Left renal cortex interstitium (tissue), 4 donors: ENCODE results near the gene LHFPL3. TPM values are rescaled to one million over a fixed set of nuclear protein-coding genes. Genes with fewer than 3 reads are reported as not detected.
"Not testable (repeated sequence)": the region's sequence is repeated elsewhere in the genome, so short reads cannot be mapped to it uniquely, and the experiment has no call there.

ENCODE experiments used
- DNase-seq, 4 donors: peaks; one replicate each; pipeline ENCODE4 v3.0.0-alpha.2; 2013; ENCODE audit warnings: low read depth in 4 of 4, low spot score in 2 of 4, missing footprints in 1 of 4
- polyA plus RNA-seq, 4 donors: library from polyadenylated mRNA; unstranded; fragments of 120-200 nt; gene quantifications; one replicate each; pipeline ENCODE4 v1.2.1, GENCODE V29; 2013; ENCODE audit not compliant: insufficient read length in 4 of 4

The LHFPL3 gene
- polyA plus RNA-seq, 4 donors = 5.2 to 11.3 (median 5.9) TPM

- no peak for DNase-seq
These were observed 594.0 kb downstream of the LHFPL3 start for GRCh38 chr7:104922182-104923009.

GRCh38 chr7:104923010-104923421 lies 594.6 kb downstream of the LHFPL3 start:
- DNase-seq = peak in 2 of 4 donors; percentile 63 to 73

DNA sequence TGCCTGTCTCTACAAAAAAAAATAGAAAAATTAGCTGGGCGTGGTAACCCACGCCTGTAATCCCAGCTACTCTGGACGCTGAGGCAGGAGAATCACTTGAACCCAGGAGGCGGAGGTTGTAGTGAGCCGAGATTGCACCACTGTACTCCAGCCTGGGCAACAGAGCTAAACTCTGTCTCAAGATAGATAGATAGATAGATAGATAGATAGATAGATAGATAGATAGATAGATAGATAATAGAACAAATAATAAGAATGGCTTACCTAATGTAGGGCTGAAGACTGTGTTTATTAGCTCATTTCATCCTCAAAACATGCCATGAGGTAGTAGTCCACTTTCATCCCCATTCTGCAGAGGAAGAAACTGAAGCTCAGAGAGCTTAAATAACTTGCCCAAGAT lies 597.8 kb downstream of the LHFPL3 start:
- DNase-seq = not testable (repeated sequence)

GRCh38 chr7:104926601-104927041 lies 598.2 kb downstream of the LHFPL3 start:
- DNase-seq = peak in 1 of 4 donors; percentile 66

- DNase-seq = peak in 1 of 4 donors; percentile 52
These were observed 598.7 kb downstream of the LHFPL3 start for GRCh38 chr7:104927055-104927454.

DNA sequence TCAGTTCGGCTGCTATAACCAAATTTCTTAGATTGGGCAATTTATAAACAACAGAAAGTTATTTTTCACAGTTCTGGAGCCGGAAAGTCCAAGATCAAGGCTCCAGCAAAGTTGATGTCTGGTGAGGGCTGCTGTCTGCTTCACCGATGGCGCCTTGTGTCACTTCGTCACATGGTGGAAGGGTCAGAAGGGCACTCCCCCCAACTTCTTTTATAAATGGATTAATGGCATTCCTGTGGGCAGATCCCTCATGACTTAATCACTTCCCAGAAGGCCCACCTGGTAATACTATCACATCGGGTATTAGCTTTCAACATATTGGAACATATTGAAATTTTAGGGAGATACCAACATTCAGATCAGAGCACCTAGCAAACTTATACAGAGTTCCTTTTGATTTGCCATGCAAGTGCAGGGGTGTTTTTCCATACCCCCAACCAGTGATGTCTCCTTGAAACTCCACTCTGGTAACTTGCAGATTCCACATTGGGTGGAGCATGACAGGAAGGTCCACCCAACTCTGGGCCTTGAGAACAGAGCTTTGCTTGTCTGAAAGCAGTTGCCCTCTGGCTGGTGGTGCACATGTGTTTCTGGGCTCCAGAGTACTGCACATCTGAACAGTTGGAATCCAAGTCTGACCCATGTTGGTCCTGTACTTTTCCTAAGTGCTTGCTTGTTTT lies 600.5 kb downstream of the LHFPL3 start:
- no peak for DNase-seq

- no peak for DNase-seq
These were observed 601.5 kb downstream of the LHFPL3 start for GRCh38 chr7:104929921-104930320.

DNA sequence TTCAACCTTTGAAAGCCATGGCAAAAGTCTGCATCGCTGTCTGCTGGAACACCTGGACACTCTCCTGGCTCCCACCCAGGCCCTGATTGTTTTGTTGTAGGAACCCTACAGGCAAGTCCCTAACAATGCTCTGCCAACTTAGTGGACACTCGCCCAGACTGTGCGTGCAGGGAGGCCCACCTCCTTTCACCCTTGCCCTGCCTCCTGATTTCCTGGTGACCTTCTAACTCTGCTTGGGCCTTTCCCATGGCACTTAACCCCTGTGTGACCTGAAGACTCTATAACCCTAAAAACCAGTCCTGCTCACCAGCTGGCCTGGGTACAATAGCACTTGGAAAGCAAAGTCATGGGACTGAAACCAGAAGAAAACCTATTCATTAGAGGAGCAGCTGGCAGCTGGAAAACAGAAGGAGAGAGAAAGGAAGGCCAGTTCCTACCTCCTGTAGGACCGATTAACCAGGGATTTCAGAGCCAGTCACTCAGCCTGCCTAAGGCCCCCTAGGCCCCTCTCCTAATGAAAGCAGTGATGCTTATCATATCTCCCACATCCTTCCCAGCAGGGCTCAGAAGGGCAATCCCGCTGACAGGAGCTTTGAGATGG lies 602.9 kb downstream of the LHFPL3 start:
- no peak for DNase-seq

- no peak for DNase-seq
These were observed 604.6 kb downstream of the LHFPL3 start for GRCh38 chr7:104933022-104933421.

GRCh38 chr7:104933521-104933988 lies 605.2 kb downstream of the LHFPL3 start:
- no peak for DNase-seq

DNA sequence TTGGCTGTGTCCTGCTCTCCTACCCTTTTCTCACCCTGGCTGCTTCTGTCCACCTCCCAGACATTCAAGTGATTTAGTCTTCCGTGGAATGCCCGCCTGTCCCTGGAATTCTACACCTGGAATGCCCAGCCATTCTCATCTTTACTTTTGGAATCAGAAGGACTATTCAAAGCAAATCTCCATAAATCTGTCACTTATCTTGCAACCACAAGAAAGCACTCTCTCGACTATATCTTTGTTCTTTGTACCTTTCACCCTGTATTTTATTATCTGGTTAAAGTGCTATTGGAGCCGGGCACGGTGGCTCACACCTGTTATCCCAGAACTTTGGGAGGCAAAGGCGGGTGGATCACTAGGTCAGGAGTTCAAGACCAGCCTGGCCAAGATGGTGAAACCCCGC lies 606.3 kb downstream of the LHFPL3 start:
- no peak for DNase-seq

GRCh38 chr7:104935276-104935675 lies 606.9 kb downstream of the LHFPL3 start:
- no peak for DNase-seq

- DNase-seq = no peak
These were observed 608.1 kb downstream of the LHFPL3 start for GRCh38 chr7:104936546-104936945.

DNA sequence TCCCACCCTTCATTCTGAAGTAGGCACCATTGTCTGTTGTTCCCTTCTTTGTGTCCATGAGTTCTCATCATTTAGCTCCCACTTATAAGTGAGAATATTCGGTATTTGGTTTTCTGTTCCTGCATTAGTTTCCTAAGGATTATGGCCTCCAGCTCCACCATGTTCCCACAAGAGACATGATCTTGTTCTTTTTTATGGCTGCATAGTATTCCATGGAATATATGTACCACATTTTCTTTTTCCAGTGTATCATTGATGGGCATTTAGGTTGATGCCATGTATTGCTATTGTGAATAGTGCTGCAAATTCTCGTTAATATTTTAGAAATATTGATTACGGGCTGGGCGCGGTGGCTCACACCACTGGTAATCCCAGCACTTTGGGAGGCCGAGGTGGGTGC lies 609.1 kb downstream of the LHFPL3 start:
- not testable (repeated sequence) for DNase-seq

DNA sequence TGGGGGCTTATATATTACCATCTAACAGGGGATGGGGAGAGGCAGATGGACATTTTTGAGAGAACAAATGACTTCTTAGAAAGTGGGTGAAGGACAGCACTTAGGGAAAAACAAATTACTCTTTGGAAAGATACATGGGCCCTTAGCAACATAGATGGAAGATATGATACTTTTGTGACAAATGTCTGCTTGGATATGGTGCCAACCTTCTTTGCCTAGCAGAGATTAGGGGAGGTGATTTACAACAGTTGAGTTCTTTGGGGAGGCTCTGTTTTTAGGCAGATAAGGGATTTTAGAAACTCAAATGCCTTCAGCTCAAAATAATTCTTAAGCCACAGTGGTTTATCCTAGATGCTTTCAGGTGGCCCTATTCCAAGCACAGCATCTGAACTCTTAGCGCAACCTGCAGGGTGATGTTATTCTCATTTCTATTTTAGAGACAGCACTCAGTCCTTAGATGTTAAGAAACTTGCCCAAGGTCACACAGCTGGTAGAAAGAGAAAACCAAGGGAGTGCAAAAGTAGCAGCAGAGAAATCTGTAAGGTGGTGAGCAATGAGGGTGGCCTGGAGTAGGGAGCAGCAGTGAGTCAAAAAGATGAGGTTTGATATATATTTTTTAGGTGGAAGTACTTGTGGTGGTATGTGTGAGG lies 610.5 kb downstream of the LHFPL3 start:
- DNase-seq = no peak

GRCh38 chr7:104940023-104940710 lies 611.8 kb downstream of the LHFPL3 start:
- no peak for DNase-seq

- DNase-seq = peak in 2 of 4 donors; percentile 61 to 75
These were observed 615.3 kb downstream of the LHFPL3 start for GRCh38 chr7:104943502-104944343.

GRCh38 chr7:104945599-104945956 lies 617.2 kb downstream of the LHFPL3 start:
- no peak for DNase-seq

DNA sequence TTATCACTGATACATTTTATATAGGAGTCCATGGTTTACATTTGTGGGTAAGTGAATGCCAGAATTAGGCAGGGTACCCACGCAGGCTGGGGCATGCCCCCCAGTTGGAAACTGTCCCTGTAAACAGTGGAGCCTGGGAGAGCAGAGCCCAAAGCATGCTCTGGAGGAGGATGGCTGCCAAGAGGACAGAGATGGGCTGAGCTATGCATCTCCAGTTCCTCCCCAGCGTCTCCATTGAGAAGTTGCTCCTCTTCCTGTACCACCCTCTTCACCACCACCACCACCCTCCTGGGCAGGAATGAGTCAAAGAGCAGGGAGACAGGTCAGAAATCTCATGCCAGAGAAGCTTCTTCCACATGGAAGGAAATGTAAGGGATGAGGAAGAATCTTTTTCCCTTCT lies 617.9 kb downstream of the LHFPL3 start:
- no peak for DNase-seq
